SK-N-MC (cell line): ENCODE results near the gene DLG2.

Experiments
- DNase-seq: peaks from one replicate; pipeline ENCODE4 v3.0.0-alpha.2; 2011; ENCODE audit warnings: low read depth, low spot score
- H3K27ac ChIP-seq: fragments of 200-600 bp; sonication (generic); 2 replicates; pipeline ENCODE4 v1.5.1; 2016; ENCODE audit warnings: mixed run types
- H3K36me3 ChIP-seq: fragments of 200-600 bp; sonication (generic); 2 replicates; pipeline ENCODE4 v1.6.1; 2017; ENCODE audit warnings: antibody characterized with exemption, low read length, mixed read lengths; ENCODE audit not compliant: insufficient read depth
- H3K4me3 ChIP-seq: fragments of 200-600 bp; sonication (generic); 2 replicates; pipeline ENCODE4 v1.5.1; 2016
- H3K9ac ChIP-seq: fragments of 200-600 bp; sonication (generic); 2 replicates; pipeline ENCODE4 v1.8.0; 2017; ENCODE audit warnings: mixed run types, mixed read lengths; ENCODE audit not compliant: insufficient read length
- H3K9me3 ChIP-seq: fragments of 200-600 bp; sonication (generic); 2 replicates; pipeline ENCODE4 v1.6.1; 2017; ENCODE audit warnings: low read depth, mild to moderate bottlenecking, antibody characterized with exemption, low read length, moderate library complexity, mixed read lengths
- EZH2 ChIP-seq: fragments of 200-600 bp; sonication (generic); IDR thresholded peaks from one replicate; pipeline ENCODE4 v1.6.1; 2017; ENCODE audit warnings: antibody characterized with exemption
- FOXP2 ChIP-seq: optimal IDR thresholded peaks from 2 replicates; pipeline ENCODE3; 2011; ENCODE audit warnings: mild to moderate bottlenecking, moderate library complexity; ENCODE audit not compliant: insufficient read depth; ENCODE audit errors: extremely low read length, control extremely low read depth
- POLR2AphosphoS5 ChIP-seq: IDR thresholded peaks from 2 replicates; pipeline ENCODE4 v1.6.1; 2012; ENCODE audit warnings: mild to moderate bottlenecking, low read depth, low read length, borderline replicate concordance

DLG2 gene

GRCh38 chr11:85495918-85496317, 131.2 kb downstream of the DLG2 start:
- no peak for DNase-seq
- no peak overlapping the region for H3K27ac ChIP-seq
- H3K4me3 ChIP-seq, result no peak overlapping the region
- no peaks in the 10 kb centered on the region for H3K36me3 ChIP-seq
- H3K9me3 ChIP-seq, result no peaks in the 10 kb centered on the region
- H3K9ac ChIP-seq, result no peak overlapping the region
- TF ChIP-seq POLR2AphosphoS5, result no peak
- no peak for TF ChIP-seq FOXP2
- no peak for TF ChIP-seq EZH2

- DNase-seq, result peak; percentile 6
- no peak for TF ChIP-seq FOXP2
- TF ChIP-seq EZH2, result no peak
- TF ChIP-seq POLR2AphosphoS5, result no peak
- no peak overlapping the region for H3K9ac ChIP-seq
- H3K27ac ChIP-seq, result no peak overlapping the region
- no peaks in the 10 kb centered on the region for H3K9me3 ChIP-seq
- H3K4me3 ChIP-seq, result no peak overlapping the region
- no peaks in the 10 kb centered on the region for H3K36me3 ChIP-seq
These were observed 132.7 kb downstream of the DLG2 start for GRCh38 chr11:85494396-85494795.

GRCh38 chr11:85485902-85486301, 141.2 kb downstream of the DLG2 start:
- Histone ChIP-seq H3K27ac (no peak overlapping the region), H3K4me3 (no peak overlapping the region), H3K9me3 (no peaks in the 10 kb centered on the region), H3K36me3 (no peaks in the 10 kb centered on the region), H3K9ac (no peak overlapping the region)
- TF ChIP-seq EZH2 (no peak), FOXP2 (no peak), POLR2AphosphoS5 (no peak)
- no peak for DNase-seq

GRCh38 chr11:85483861-85484260, 143.3 kb downstream of the DLG2 start:
- no peak for DNase-seq
- H3K27ac ChIP-seq, result no peak overlapping the region
- TF ChIP-seq FOXP2, result no peak
- no peaks in the 10 kb centered on the region for H3K9me3 ChIP-seq
- H3K9ac ChIP-seq, result no peak overlapping the region
- H3K36me3 ChIP-seq, result no peaks in the 10 kb centered on the region
- H3K4me3 ChIP-seq, result no peak overlapping the region

GRCh38 chr11:85481862-85482261, 145.3 kb downstream of the DLG2 start:
- H3K9me3 ChIP-seq, result no peaks in the 10 kb centered on the region
- no peak overlapping the region for H3K27ac ChIP-seq
- H3K4me3 ChIP-seq, result no peak overlapping the region
- TF ChIP-seq POLR2AphosphoS5, result no peak
- no peak for TF ChIP-seq EZH2
- no peak for TF ChIP-seq FOXP2
- H3K36me3 ChIP-seq, result no peaks in the 10 kb centered on the region
- no peak overlapping the region for H3K9ac ChIP-seq
- no peak for DNase-seq

- Histone ChIP-seq H3K4me3 (no peak overlapping the region), H3K9ac (no peak overlapping the region), H3K36me3 (no peaks in the 10 kb centered on the region), H3K27ac (no peak overlapping the region), H3K9me3 (no peaks in the 10 kb centered on the region)
- no peak for DNase-seq
- TF ChIP-seq EZH2 (no peak), POLR2AphosphoS5 (no peak)
These were observed 151.3 kb downstream of the DLG2 start for GRCh38 chr11:85475660-85476517.

- H3K9ac ChIP-seq, result no peak overlapping the region
- no peak overlapping the region for H3K27ac ChIP-seq
- TF ChIP-seq EZH2 (no peak), FOXP2 (no peak)
- DNase-seq, result no peak
- no peaks in the 10 kb centered on the region for H3K36me3 ChIP-seq
- no peak overlapping the region for H3K4me3 ChIP-seq
- H3K9me3 ChIP-seq, result no peaks in the 10 kb centered on the region
These were observed 154.2 kb downstream of the DLG2 start for GRCh38 chr11:85472953-85473352.

GRCh38 chr11:85464283-85464682, 162.9 kb downstream of the DLG2 start:
- no peak for TF ChIP-seq FOXP2
- TF ChIP-seq POLR2AphosphoS5, result no peak
- TF ChIP-seq EZH2, result no peak
- no peaks in the 10 kb centered on the region for H3K9me3 ChIP-seq
- DNase-seq, result no peak
- no peak overlapping the region for H3K27ac ChIP-seq
- no peak overlapping the region for H3K4me3 ChIP-seq
- no peak overlapping the region for H3K9ac ChIP-seq
- H3K36me3 ChIP-seq, result no peaks in the 10 kb centered on the region

GRCh38 chr11:85459304-85459703, 167.8 kb downstream of the DLG2 start:
- H3K36me3 ChIP-seq, result no peaks in the 10 kb centered on the region
- DNase-seq, result no peak
- H3K9me3 ChIP-seq, result no peaks in the 10 kb centered on the region
- no peak overlapping the region for H3K9ac ChIP-seq
- no peak overlapping the region for H3K4me3 ChIP-seq
- TF ChIP-seq POLR2AphosphoS5 (no peak), FOXP2 (no peak), EZH2 (no peak)
- H3K27ac ChIP-seq, result no peak overlapping the region
